A549 (cell line): ENCODE data around the gene ZNF628.

Experiments used
- BHLHE40 ChIP-seq: IDR thresholded peaks from 2 replicates; pipeline ENCODE4 v1.6.1; 2012; ENCODE audit warnings: low read depth, low read length, inconsistent platforms
- E2F6 ChIP-seq: IDR thresholded peaks from 2 replicates; pipeline ENCODE4 v1.6.1; 2012; ENCODE audit warnings: low read depth, borderline replicate concordance
- HDAC2 ChIP-seq: fragments of 200-600 bp; sonication (generic); IDR thresholded peaks from 2 replicates; pipeline ENCODE4 v1.6.1; 2016
- HOXA7 ChIP-seq: fragments of 250-450 bp; sonication (Bioruptor Pico); IDR thresholded peaks from 2 replicates; pipeline ENCODE4 v1.5.0; 2020; ENCODE audit warnings: mild to moderate bottlenecking, moderate library complexity
- POLR2A ChIP-seq: IDR thresholded peaks from 2 replicates; pipeline ENCODE4 v1.6.1; 2012; ENCODE audit warnings: mild to moderate bottlenecking, low read length
- RAD21 ChIP-seq, 2 experiments: fragments of >200 bp in 1 of 2; sonication (Bioruptor Twin) in 1 of 2; formaldehyde crosslinking in 1 of 2; IDR thresholded peaks in 1 of 2; conservative IDR thresholded peaks in 1 of 2; 2 replicates in 1 of 2; 3 replicates in 1 of 2; pipeline ENCODE4 v1.6.1; 2012 to 2018; ENCODE audit warnings: inconsistent platforms in 1 of 2

DNA sequence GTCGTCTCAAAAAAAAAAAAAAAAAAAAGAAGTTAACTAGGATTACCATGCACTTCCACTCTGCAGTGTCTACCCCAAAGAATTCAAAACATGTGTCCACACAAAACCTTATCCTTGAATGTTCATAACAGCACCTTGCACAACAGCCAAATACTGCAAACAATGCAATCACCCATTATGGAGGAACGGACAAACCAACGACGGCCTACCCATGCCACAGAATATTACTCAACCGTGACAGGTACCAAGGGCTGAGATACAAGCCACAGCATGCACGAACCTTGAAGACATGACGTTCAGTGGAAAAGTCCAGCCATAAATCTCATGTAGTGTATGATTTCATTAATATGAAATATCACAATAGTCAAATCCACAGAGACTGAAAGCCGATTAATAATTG lies 30.4 kb upstream of the ZNF628 start:
- TF ChIP-seq E2F6 (no peak), HOXA7 (no peak), BHLHE40 (no peak), POLR2A (no peak), RAD21 (conservative IDR thresholded peaks at IDR 0.05 in 1 of 2, IDR thresholded peaks at IDR 0.05 in 1 of 2) (no peak), HDAC2 (no peak)
